Renal cortex interstitium (tissue), 15 donors: ENCODE results near the gene YKT6. TPM values are rescaled to one million over a fixed set of nuclear protein-coding genes. Genes with fewer than 3 reads are reported as not detected.

ENCODE experiments used
- DNase-seq, 11 donors: peaks; one replicate each; pipeline ENCODE4 v3.0.0-alpha.2; 2013; ENCODE audit warnings: low read depth in 9 of 11, low spot score in 4 of 11; ENCODE audit errors: extremely low read depth in 1 of 11
- long read RNA-seq, 16 experiments: transcript quantifications; one replicate each; lab custom pipeline, GENCODE V29; 2026
- polyA plus RNA-seq, 3 donors: library from polyadenylated mRNA; unstranded; fragments of 120-200 nt; gene quantifications; one replicate each; pipeline ENCODE4 v1.2.1, GENCODE V29; 2013; ENCODE audit not compliant: insufficient read length in 3 of 3

Gene YKT6
- polyA plus RNA-seq: 10 to 100 TPM; 75.8 to 78.0 (median 77.3) TPM
- long read RNA-seq, donor 1, transcript YKT6-201 (7 exons, 2,696 nt): major isoform, 7 of 9 reads
- long read RNA-seq, donor 1, partial matches to known transcripts: 0 of 9 reads
- long read RNA-seq, donor 1, other reads (novel, unspliced or antisense): 0 of 9 reads
- long read RNA-seq, donor 2, transcript YKT6-201 (7 exons, 2,696 nt): major isoform, 8 of 14 reads
- long read RNA-seq, donor 2, partial matches to known transcripts: 5 of 14 reads
- long read RNA-seq, donor 2, other reads (novel, unspliced or antisense): 0 of 14 reads
- long read RNA-seq, donor 3, transcript YKT6-201 (7 exons, 2,696 nt): major isoform, 16 of 25 reads
- long read RNA-seq, donor 3, partial matches to known transcripts: 6 of 25 reads
- long read RNA-seq, donor 3, other reads (novel, unspliced or antisense): 0 of 25 reads
- long read RNA-seq, donor 4, transcript YKT6-201 (7 exons, 2,696 nt): major isoform, 7 of 16 reads
- long read RNA-seq, donor 4, partial matches to known transcripts: 7 of 16 reads
- long read RNA-seq, donor 4, other reads (novel, unspliced or antisense): 0 of 16 reads
- long read RNA-seq, donor 5: 0 reads
- long read RNA-seq, donor 6, transcript YKT6-201 (7 exons, 2,696 nt): major isoform, 5 of 13 reads
- long read RNA-seq, donor 6, partial matches to known transcripts: 6 of 13 reads
- long read RNA-seq, donor 6, other reads (novel, unspliced or antisense): 0 of 13 reads
- long read RNA-seq, donor 7, transcript YKT6-201 (7 exons, 2,696 nt): major isoform, 8 of 17 reads
- long read RNA-seq, donor 7, partial matches to known transcripts: 5 of 17 reads
- long read RNA-seq, donor 7, other reads (novel, unspliced or antisense): 0 of 17 reads
- long read RNA-seq, donor 8: 0 reads
- long read RNA-seq, donor 9, transcript YKT6-201 (7 exons, 2,696 nt): major isoform, 11 of 16 reads
- long read RNA-seq, donor 9, transcript YKT6-202 (2 exons, 2,463 nt): minor isoform, 5 of 16 reads
- long read RNA-seq, donor 9, partial matches to known transcripts: 0 of 16 reads
- long read RNA-seq, donor 9, other reads (novel, unspliced or antisense): 0 of 16 reads
- long read RNA-seq, donor 10, transcript YKT6-201 (7 exons, 2,696 nt): major isoform, 11 of 23 reads
- long read RNA-seq, donor 10, partial matches to known transcripts: 12 of 23 reads
- long read RNA-seq, donor 10, other reads (novel, unspliced or antisense): 0 of 23 reads
- long read RNA-seq, donor 11, transcript YKT6-201 (7 exons, 2,696 nt): major isoform, 10 of 50 reads
- long read RNA-seq, donor 11, partial matches to known transcripts: 36 of 50 reads
- long read RNA-seq, donor 11, other reads (novel, unspliced or antisense): 0 of 50 reads
- long read RNA-seq, donor 12, transcript YKT6-201 (7 exons, 2,696 nt): major isoform, 8 of 9 reads
- long read RNA-seq, donor 12, partial matches to known transcripts: 0 of 9 reads
- long read RNA-seq, donor 12, other reads (novel, unspliced or antisense): 0 of 9 reads
- long read RNA-seq, donor 13: 0 reads
- long read RNA-seq, donor 14, transcript YKT6-201 (7 exons, 2,696 nt): major isoform, 7 of 9 reads
- long read RNA-seq, donor 14, partial matches to known transcripts: 0 of 9 reads
- long read RNA-seq, donor 14, other reads (novel, unspliced or antisense): 0 of 9 reads
- long read RNA-seq, donor 15, transcript YKT6-201 (7 exons, 2,696 nt): major isoform, 5 of 7 reads
- long read RNA-seq, donor 15, partial matches to known transcripts: 0 of 7 reads
- long read RNA-seq, donor 15, other reads (novel, unspliced or antisense): 0 of 7 reads
- long read RNA-seq, donor 16, transcript YKT6-201 (7 exons, 2,696 nt): major isoform, 24 of 52 reads
- long read RNA-seq, donor 16, partial matches to known transcripts: 25 of 52 reads
- long read RNA-seq, donor 16, other reads (novel, unspliced or antisense): 0 of 52 reads

- peak; percentile 77 to 95 (median 91) for DNase-seq
These were observed at the start of gene YKT6 for GRCh38 chr7:44200699-44201461. YKT6 (plus strand) TSS chr7:44200978; CDS start chr7:44201136, 158 bp downstream.

GRCh38 chr7:44151956-44152355 is 48.8 kb upstream of the YKT6 start:
- no peak for DNase-seq

GRCh38 chr7:44152971-44153947 is 47.5 kb upstream of the YKT6 start:
- no peak for DNase-seq

GRCh38 chr7:44153948-44154335 is 46.8 kb upstream of the YKT6 start:
- no peak for DNase-seq

GRCh38 chr7:44154703-44155102 is 46.1 kb upstream of the YKT6 start:
- DNase-seq: no peak

GRCh38 chr7:44155191-44156185 is 45.3 kb upstream of the YKT6 start:
- DNase-seq: no peak

- no peak for DNase-seq
These were observed 44.2 kb upstream of the YKT6 start for GRCh38 chr7:44156453-44157010.

GRCh38 chr7:44157116-44158080 is 43.4 kb upstream of the YKT6 start:
- no peak for DNase-seq

- no peak for DNase-seq
These were observed 42.5 kb upstream of the YKT6 start for GRCh38 chr7:44158096-44158872.

- no peak for DNase-seq
These were observed 41.7 kb upstream of the YKT6 start for GRCh38 chr7:44158873-44159631.

- DNase-seq: no peak
These were observed 40.8 kb upstream of the YKT6 start for GRCh38 chr7:44159824-44160630.
